PC-3 (cell line): ENCODE data around the gene CCL16. TPM values are rescaled to one million over a fixed set of nuclear protein-coding genes. Genes with fewer than 3 reads are reported as not detected.

Experiments
- ATAC-seq: fragments of 200-7000 bp; cut with Tn5 transposase; 2 replicates; pipeline ENCODE4 v1.9.1; 2020; ENCODE audit warnings: mild to moderate bottlenecking, moderate library complexity
- BruUV-seq: library from RNA; stranded (reverse); fragments of 400-500 nt; replicated peaks from 2 replicates; lab custom pipeline; 2021; lab: Mats Ljungman, UMichigan
- CTCF ChIA-PET: fragments of 300-600 bp; sonication (Branson Sonifier 250); formaldehyde crosslinking; loops from one replicate; lab custom pipeline; 2022; ENCODE audit warnings: antibody characterized with exemption; lab: Charles Lee
- POLR2A ChIA-PET: fragments of 300-600 bp; sonication (Branson Sonifier 250); formaldehyde crosslinking; loops from one replicate; lab custom pipeline; 2022; ENCODE audit warnings: antibody characterized with exemption; ENCODE audit not compliant: unreplicated experiment; lab: Charles Lee
- DNase-seq: peaks from one replicate; pipeline ENCODE4 v3.0.0-alpha.2; 2015
- H2AFZ ChIP-seq: fragments of 300-600 bp; sonication (generic); 2 replicates; pipeline ENCODE4 v1.6.0; 2016; ENCODE audit warnings: antibody characterized with exemption, low read length
- H3F3A ChIP-seq: fragments of 300-600 bp; sonication (generic); one replicate; pipeline ENCODE4 v1.6.0; 2017; ENCODE audit warnings: antibody characterized with exemption, low read length, control low read depth, mild to moderate bottlenecking; ENCODE audit not compliant: unreplicated experiment
- H3K27ac ChIP-seq: fragments of 300-600 bp; sonication (generic); 2 replicates; pipeline ENCODE4 v1.5.1; 2016; ENCODE audit warnings: mild to moderate bottlenecking, low read length
- H3K27me3 ChIP-seq: fragments of 300-600 bp; sonication (generic); 2 replicates; pipeline ENCODE4 v1.6.1; 2016; ENCODE audit warnings: low read length, mixed read lengths
- H3K36me3 ChIP-seq: fragments of 300-600 bp; sonication (generic); 2 replicates; pipeline ENCODE4 v1.6.1; 2016; ENCODE audit warnings: low read depth, mixed run types, low read length, mixed read lengths
- H3K4me1 ChIP-seq: fragments of 300-600 bp; sonication (generic); 2 replicates; pipeline ENCODE4 v1.5.1; 2016; ENCODE audit warnings: low read length; ENCODE audit not compliant: insufficient read depth
- H3K4me2 ChIP-seq: fragments of 300-600 bp; sonication (generic); 2 replicates; pipeline ENCODE4 v1.6.0; 2016; ENCODE audit warnings: low read length
- H3K4me3 ChIP-seq: fragments of 300-600 bp; sonication (generic); 2 replicates; pipeline ENCODE4 v1.5.1; 2016; ENCODE audit warnings: mild to moderate bottlenecking, low read length, mixed read lengths
- H3K79me2 ChIP-seq: fragments of 300-600 bp; sonication (generic); 2 replicates; pipeline ENCODE4 v1.6.1; 2017; ENCODE audit warnings: low read length, mixed read lengths
- H3K9ac ChIP-seq: fragments of 300-600 bp; sonication (generic); 2 replicates; pipeline ENCODE4 v1.6.0; 2016; ENCODE audit warnings: mild to moderate bottlenecking, low read length
- H3K9me2 ChIP-seq: fragments of 300-600 bp; sonication (generic); replicated peaks from 2 replicates; pipeline ENCODE4 v1.6.1; 2016; ENCODE audit warnings: mixed run types, low read length, mixed read lengths
- H3K9me3 ChIP-seq: fragments of 300-600 bp; sonication (generic); 2 replicates; pipeline ENCODE4 v1.6.1; 2016; ENCODE audit warnings: low read length, mixed read lengths
- H4K20me1 ChIP-seq: fragments of 300-600 bp; sonication (generic); 2 replicates; pipeline ENCODE4 v1.6.1; 2016; ENCODE audit warnings: low read length, mixed read lengths
- CTCF ChIP-seq: fragments of 300-600 bp; sonication (generic); conservative IDR thresholded peaks from 2 replicates; pipeline ENCODE4 v1.5.1; 2017; ENCODE audit warnings: antibody characterized with exemption, low read depth, mild to moderate bottlenecking, low read length
- EZH2 ChIP-seq: fragments of 300-600 bp; sonication (generic); IDR thresholded peaks from one replicate; pipeline ENCODE4 v1.6.1; 2017; ENCODE audit warnings: antibody characterized with exemption, mild to moderate bottlenecking, low read length; ENCODE audit not compliant: unreplicated experiment
- EZH2phosphoT487 ChIP-seq: fragments of 300-600 bp; sonication (generic); IDR thresholded peaks from 2 replicates; pipeline ENCODE4 v1.6.1; 2018; ENCODE audit warnings: mild to moderate bottlenecking, antibody characterized with exemption, low read length, borderline replicate concordance
- intact Hi-C: fragments of 100-400 bp; cut with micrococcal nuclease; formaldehyde crosslinking; loops from 2 replicates; pipeline ENCODE4 v1.9.0; 2023
- total RNA-seq: library from RNA; depleted of rRNA; stranded (reverse); fragments of >200 nt; gene quantifications from 2 replicates; pipeline ENCODE4 v1.2.3, GENCODE V29; 2014

Gene CCL16
- total RNA-seq, 1 experiment from 2014 or later, result not detected

GRCh38 chr17:35984140-35984539 lies 2.8 kb upstream of the CCL16 start:
- ChIA-PET POLR2A (no interaction called here), CTCF (no interaction called here)

GRCh38 chr17:35982409-35983191 lies 1.3 kb upstream of the CCL16 start:
- no peak for TF ChIP-seq EZH2phosphoT487
- TF ChIP-seq EZH2, result no peak
- no peak for TF ChIP-seq CTCF
- Histone ChIP-seq H3K79me2 (no peaks in the 10 kb centered on the region), H3K27ac (no peak overlapping the region), H3K4me3 (no peak overlapping the region), H3K9me3 (no peaks in the 10 kb centered on the region), H3K36me3 (no peaks in the 10 kb centered on the region), H3K27me3 (no peaks in the 10 kb centered on the region; the same call in none of the 2 replicates), H4K20me1 (no peaks in the 10 kb centered on the region), H3K4me2 (no peak overlapping the region), H3F3A (no peaks in the 10 kb centered on the region), H2AFZ (no peak overlapping the region), H3K9ac (no peak overlapping the region), H3K4me1 (no peaks in the 10 kb centered on the region), H3K9me2 (no peaks in the 10 kb centered on the region)
- ChIA-PET POLR2A (no interaction called here), CTCF (interaction anchor here (0.6 kb wide), 1 partner anchor 12 kb away, joined by 7 read pairs; no protein-coding TSS in a partner anchor)
- ATAC-seq, result no peak
- DNase-seq, result no peak
- intact Hi-C loops, result no loop called here
- no TSS peak for BruUV-seq

More at GRCh38 chr17:35984140-35984539, 2.8 kb upstream of the CCL16 start:
- Histone ChIP-seq H3K4me3 (no peak overlapping the region), H3K36me3 (no peaks in the 10 kb centered on the region), H4K20me1 (no peaks in the 10 kb centered on the region), H3K27me3 (no peaks in the 10 kb centered on the region; the same call in none of the 2 replicates), H3K9me3 (no peaks in the 10 kb centered on the region), H3F3A (no peaks in the 10 kb centered on the region), H2AFZ (no peak overlapping the region), H3K27ac (no peak overlapping the region), H3K9ac (no peak overlapping the region), H3K4me1 (no peaks in the 10 kb centered on the region), H3K4me2 (no peak overlapping the region), H3K79me2 (no peaks in the 10 kb centered on the region), H3K9me2 (no peaks in the 10 kb centered on the region)
- intact Hi-C loops, result no loop called here
- no peak for TF ChIP-seq EZH2phosphoT487
- ATAC-seq (no peak), DNase-seq (no peak)
- no TSS peak for BruUV-seq

- POLR2A ChIA-PET, result no interaction called here
- H3K9ac ChIP-seq, result no peak overlapping the region
- TF ChIP-seq CTCF, result no peak
- no peak for TF ChIP-seq EZH2
- no peak for TF ChIP-seq EZH2phosphoT487
These were observed 622 bp upstream of the CCL16 start for GRCh38 chr17:35981908-35982330.

More at GRCh38 chr17:35981908-35982330, 622 bp upstream of the CCL16 start:
- CTCF ChIA-PET, result interaction anchor here (0.6 kb wide), 2 partner anchors 12 to 167 kb away, joined by 3 to 7 read pairs; no protein-coding TSS in a partner anchor
- Histone ChIP-seq H3K27me3 (no peaks in the 10 kb centered on the region; the same call in none of the 2 replicates), H4K20me1 (no peaks in the 10 kb centered on the region), H3K4me3 (no peak overlapping the region), H3F3A (no peaks in the 10 kb centered on the region), H3K79me2 (no peaks in the 10 kb centered on the region), H3K4me2 (no peak overlapping the region), H3K27ac (no peak overlapping the region), H3K9me3 (no peaks in the 10 kb centered on the region), H3K9me2 (no peaks in the 10 kb centered on the region), H2AFZ (no peak overlapping the region), H3K4me1 (no peaks in the 10 kb centered on the region), H3K36me3 (no peaks in the 10 kb centered on the region)
- DNase-seq (no peak), ATAC-seq (no peak)
- intact Hi-C loops, result no loop called here
- no TSS peak for BruUV-seq
